Adrenal gland (tissue), 5 donors: Measurements from ENCODE around the gene STMN3.
A peak's percentile ranks its signal among the peaks of the same experiment; 100 is the strongest.

Experiments
- CTCF ChIP-seq, 6 experiments: fragments of 450-650 bp in 4 of 6; fragments of 200-600 bp in 2 of 6; sonication (generic) in 1 of 6; IDR thresholded peaks; 1 replicate in 5 of 6; 2 replicates in 1 of 6; pipeline versions ENCODE4 v1.5.1 to v1.8.0; 2016 to 2021; ENCODE audit warnings: antibody characterized with exemption in 6 of 6, mild to moderate bottlenecking in 2 of 6, moderate library complexity in 1 of 6
- POLR2A ChIP-seq, 2 donors: fragments of 450-650 bp; IDR thresholded peaks; one replicate each; pipeline ENCODE4 v1.6.1; 2017; ENCODE audit warnings: antibody characterized with exemption in 2 of 2, mild to moderate bottlenecking in 2 of 2, moderate library complexity in 1 of 2
- donor health status: DM: no; HTN: no; CAD: no.

GRCh38 chr20:63653041-63653973 is at the start of gene STMN3:
- TF ChIP-seq CTCF (IDR thresholded peaks at IDR 0.05) (no peak), POLR2A (IDR thresholded peaks at IDR 0.05) (peak; percentile 62 to 77)
